ENCODE measurements around the gene SUPT6H.
A peak's percentile ranks its signal among the peaks of the same experiment; 100 is the strongest.

Gene SUPT6H

DNA sequence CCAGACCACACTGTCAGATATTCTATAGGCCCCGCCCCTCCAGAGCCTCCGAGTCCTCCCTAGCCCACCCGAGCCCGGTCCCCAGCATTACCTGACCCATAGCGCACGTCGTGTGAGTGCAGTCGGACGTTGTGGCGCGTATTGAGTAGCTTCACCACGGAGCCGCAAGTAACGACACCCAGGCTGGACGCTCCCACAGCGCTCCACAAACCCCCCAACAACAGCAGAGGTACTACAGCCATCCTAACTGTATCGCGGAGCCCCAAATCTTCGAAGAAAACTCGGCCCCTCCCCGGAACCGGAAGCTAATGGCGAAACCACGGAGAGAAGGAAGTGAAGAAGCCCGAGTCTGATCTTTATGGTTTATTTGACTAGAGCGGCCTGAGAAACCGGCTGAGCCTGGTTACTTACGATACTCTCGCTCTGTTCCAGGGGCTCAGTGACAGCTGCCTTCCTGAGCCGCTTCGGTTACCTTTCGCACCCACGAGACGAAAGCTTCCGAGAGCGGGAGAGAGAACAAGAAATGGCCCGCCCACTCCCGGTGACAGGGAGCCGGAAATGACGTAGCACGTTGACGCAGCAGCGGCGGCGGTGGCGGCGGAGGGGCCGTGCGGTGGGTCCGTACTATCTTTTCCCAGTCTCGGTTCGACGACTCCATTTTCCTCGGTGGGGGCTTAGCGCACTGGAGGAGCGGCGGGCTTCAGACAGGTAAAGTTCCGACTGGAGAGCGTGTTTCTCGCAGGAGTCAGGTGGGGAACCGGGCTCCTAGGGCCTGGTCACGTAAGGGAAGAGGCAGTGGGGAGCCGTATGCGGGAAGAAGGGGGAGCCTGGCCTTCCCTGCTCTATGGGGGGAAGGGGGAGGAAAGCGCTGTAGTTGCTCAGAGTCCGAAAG, at the start of gene SUPT6H, which contains the start of gene SDF2:
TSS of gene SUPT6H (plus strand) at position 571 of the 892 bp plus-strand sequence. CDS start 11,197 bp downstream, outside the sequence.
TSS of gene SDF2 (minus strand) at position 272 of the 892 bp plus-strand sequence. CDS start at position 242, 30 bp downstream.
- Histone ChIP-seq H3K27me3 (ENCODE audit: control insufficient read depth in 1 of 2, insufficient read depth in 2 of 2, low read length in 2 of 2) (no peaks in the 10 kb centered on the region), H3K9me3 (ENCODE audit: control insufficient read depth in 1 of 2, low read length in 2 of 2) (no peaks in the 10 kb centered on the region), H3K4me1 (ENCODE audit: control insufficient read depth in 1 of 2, insufficient read depth in 2 of 2, low read length in 2 of 2) (peaks cover 13 to 26% of the 10 kb centered on the region in 2 donors), H3K36me3 (ENCODE audit: control insufficient read depth in 1 of 2, insufficient read depth in 2 of 2, low read length in 2 of 2) (peaks cover 0 to 14% of the 10 kb centered on the region in 2 donors), H3K4me3 (ENCODE audit: low read depth in 1 of 2, low read length in 2 of 2) (peak within 1 kb of the TSS; percentile 96 to 98), H3K9ac (ENCODE audit: low read depth in 1 of 2, low read length in 2 of 2) (peak within 1 kb of the TSS; percentile 96 to 99), H3K27ac (ENCODE audit: low read depth, low read length) (peak within 1 kb of the TSS; percentile 95)

DNA sequence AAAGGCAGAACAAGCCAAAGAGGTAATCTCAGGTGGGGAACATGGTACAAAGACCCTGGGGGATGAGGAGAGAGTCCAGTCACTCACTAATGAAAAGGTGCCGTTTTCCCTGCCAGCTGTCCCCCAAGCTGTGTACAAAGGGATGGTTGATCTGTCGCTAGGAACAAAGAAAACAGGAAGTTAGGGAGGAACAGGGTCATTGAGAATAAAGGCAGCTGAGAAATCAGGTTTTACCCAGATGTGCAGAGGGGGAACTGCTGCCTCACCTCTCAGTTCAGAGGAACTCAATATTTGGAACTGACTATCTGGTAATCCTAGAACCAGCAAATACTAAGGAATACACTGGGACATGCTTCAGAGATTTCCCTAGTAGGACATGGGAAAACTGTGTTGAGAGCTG, 49.5 kb upstream of the SUPT6H start:
- Histone ChIP-seq H3K4me3 (ENCODE audit: low read depth in 1 of 2, low read length in 2 of 2) (no peak overlapping the region), H3K36me3 (ENCODE audit: control insufficient read depth in 1 of 2, insufficient read depth in 2 of 2, low read length in 2 of 2) (peaks cover 41 to 55% of the 10 kb centered on the region in 2 donors), H3K27ac (ENCODE audit: low read depth, low read length) (no peak overlapping the region), H3K9ac (ENCODE audit: low read depth in 1 of 2, low read length in 2 of 2) (peak overlapping the region in 1 of 2 donors; percentile 11), H3K9me3 (ENCODE audit: control insufficient read depth in 1 of 2, low read length in 2 of 2) (no peaks in the 10 kb centered on the region), H3K4me1 (ENCODE audit: control insufficient read depth in 1 of 2, insufficient read depth in 2 of 2, low read length in 2 of 2) (peaks cover 17 to 26% of the 10 kb centered on the region in 2 donors), H3K27me3 (ENCODE audit: control insufficient read depth in 1 of 2, insufficient read depth in 2 of 2, low read length in 2 of 2) (no peaks in the 10 kb centered on the region)

DNA sequence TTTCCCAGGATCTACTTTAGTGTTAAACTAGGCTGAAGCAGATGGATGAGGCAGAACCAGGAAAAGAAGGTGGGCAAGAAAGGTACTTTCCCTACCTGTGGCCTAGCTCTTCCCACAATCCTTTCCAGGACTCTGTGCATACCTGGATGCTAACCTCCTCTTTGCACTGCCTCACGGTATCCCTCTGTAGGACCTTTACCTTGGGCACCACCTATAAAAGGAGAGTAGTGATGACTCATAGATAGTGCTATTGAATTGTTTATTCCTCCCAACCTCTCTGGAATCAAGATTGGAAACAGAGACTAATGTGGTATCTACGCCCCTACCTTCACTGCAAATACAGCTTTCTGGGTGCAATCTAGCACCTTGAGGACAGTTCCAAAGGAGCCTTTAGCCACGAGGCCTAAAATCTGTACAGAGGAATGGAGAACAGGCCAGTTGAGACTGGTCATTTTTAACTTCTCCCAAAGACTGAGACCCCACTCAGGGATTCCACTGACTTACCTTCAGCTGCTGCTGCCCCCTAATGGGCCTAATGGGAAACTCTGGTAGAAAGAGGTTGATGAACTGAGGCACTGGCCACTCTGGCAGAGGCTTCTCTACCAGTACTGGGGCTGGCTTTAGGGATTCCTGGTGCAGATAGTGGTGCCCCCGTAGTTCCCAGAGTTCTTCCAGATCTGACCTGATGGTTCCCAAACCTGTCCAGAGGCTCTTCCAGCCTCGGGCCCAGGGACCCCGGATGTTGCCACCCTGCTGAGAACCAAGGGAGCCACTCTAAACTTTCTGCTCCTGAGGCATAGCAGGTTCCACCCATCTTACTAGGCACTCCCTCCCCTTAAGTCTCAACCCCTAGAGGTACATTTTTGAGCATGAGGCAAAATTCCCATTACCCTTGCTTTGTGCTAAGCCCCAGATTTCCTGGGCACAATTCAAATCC, 48.8 kb upstream of the SUPT6H start:
- Histone ChIP-seq H3K9me3 (ENCODE audit: control insufficient read depth in 1 of 2, low read length in 2 of 2) (no peaks in the 10 kb centered on the region), H3K36me3 (ENCODE audit: control insufficient read depth in 1 of 2, insufficient read depth in 2 of 2, low read length in 2 of 2) (peaks cover 42 to 61% of the 10 kb centered on the region in 2 donors), H3K27ac (ENCODE audit: low read depth, low read length) (no peak overlapping the region), H3K4me3 (ENCODE audit: low read depth in 1 of 2, low read length in 2 of 2) (no peak overlapping the region), H3K4me1 (ENCODE audit: control insufficient read depth in 1 of 2, insufficient read depth in 2 of 2, low read length in 2 of 2) (peaks cover 17 to 26% of the 10 kb centered on the region in 2 donors), H3K27me3 (ENCODE audit: control insufficient read depth in 1 of 2, insufficient read depth in 2 of 2, low read length in 2 of 2) (no peaks in the 10 kb centered on the region), H3K9ac (ENCODE audit: low read depth in 1 of 2, low read length in 2 of 2) (no peak overlapping the region)

DNA sequence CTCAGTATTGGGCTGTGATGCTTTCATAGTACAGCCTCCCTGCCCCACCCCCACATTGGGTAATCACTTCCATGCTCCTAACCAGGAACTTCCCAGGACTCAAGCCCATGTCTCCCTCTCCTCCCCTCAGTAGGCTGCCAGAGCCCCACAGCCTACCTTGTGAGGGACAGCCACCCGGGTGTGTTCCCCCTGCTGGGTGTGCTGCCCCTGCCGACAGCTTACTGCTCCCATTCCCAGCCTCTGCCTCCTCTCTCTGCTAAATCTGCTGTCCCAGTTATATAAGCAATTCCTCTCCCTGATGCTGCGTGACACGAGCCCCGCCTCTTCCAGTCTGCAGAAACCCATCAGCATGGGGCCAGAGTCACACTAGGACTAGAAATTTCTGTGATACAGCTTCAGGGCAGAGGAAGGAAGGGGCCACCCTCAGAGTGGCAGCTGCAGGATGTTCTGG, 48.0 kb upstream of the SUPT6H start, which contains the start of gene RSKR:
TSS of gene RSKR (minus strand) at position 255 of the 451 bp plus-strand sequence. CDS start at position 231, 24 bp downstream.
- H3K36me3 ChIP-seq (ENCODE audit: control insufficient read depth in 1 of 2, insufficient read depth in 2 of 2, low read length in 2 of 2), result peaks cover 49 to 69% of the 10 kb centered on the region in 2 donors
- H3K27me3 ChIP-seq (ENCODE audit: control insufficient read depth in 1 of 2, insufficient read depth in 2 of 2, low read length in 2 of 2), result no peaks in the 10 kb centered on the region
- H3K4me3 ChIP-seq (ENCODE audit: low read depth in 1 of 2, low read length in 2 of 2), result no peak within 1 kb of the TSS
- H3K27ac ChIP-seq (ENCODE audit: low read depth, low read length), result no peak within 1 kb of the TSS
- no peaks in the 10 kb centered on the region for H3K9me3 ChIP-seq (ENCODE audit: control insufficient read depth in 1 of 2, low read length in 2 of 2)
- no peak within 1 kb of the TSS for H3K9ac ChIP-seq (ENCODE audit: low read depth in 1 of 2, low read length in 2 of 2)
- peaks cover 17 to 26% of the 10 kb centered on the region in 2 donors for H3K4me1 ChIP-seq (ENCODE audit: control insufficient read depth in 1 of 2, insufficient read depth in 2 of 2, low read length in 2 of 2)

DNA sequence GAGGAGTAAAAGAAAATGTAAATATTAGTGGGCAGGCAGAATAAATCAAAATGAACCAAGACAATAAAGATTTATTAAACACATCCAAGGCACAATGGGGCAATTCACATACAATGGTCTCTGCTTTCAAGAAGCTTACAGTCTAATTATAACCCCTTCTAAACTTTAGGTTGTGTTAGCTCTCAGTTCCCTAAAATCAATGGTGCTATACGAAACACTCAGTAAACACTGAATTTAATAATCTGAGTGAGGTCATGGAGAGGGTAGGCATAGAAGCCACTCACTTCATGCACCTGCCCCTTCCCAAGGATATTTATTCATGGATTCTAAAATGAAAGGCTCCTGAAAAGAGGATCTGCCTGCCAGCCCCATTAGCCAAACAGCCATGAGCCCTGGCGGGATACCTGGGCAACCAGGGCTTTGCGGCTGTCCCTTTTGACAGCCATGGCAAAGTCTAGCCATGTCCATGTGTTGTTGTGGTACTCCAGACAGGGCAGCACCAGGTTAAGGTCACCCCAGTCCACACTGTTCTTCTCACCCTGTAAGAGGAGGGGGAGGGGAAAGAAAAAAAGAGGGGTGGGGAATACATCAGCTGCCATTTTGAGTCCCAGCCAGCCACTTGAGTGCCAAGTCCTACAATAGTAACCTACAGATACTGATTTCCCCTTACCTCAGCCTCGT, 46.6 kb upstream of the SUPT6H start:
- no peaks in the 10 kb centered on the region for H3K27me3 ChIP-seq (ENCODE audit: control insufficient read depth in 1 of 2, insufficient read depth in 2 of 2, low read length in 2 of 2)
- H3K9me3 ChIP-seq (ENCODE audit: control insufficient read depth in 1 of 2, low read length in 2 of 2), result no peaks in the 10 kb centered on the region
- no peak overlapping the region for H3K27ac ChIP-seq (ENCODE audit: low read depth, low read length)
- H3K9ac ChIP-seq (ENCODE audit: low read depth in 1 of 2, low read length in 2 of 2), result no peak overlapping the region
- no peak overlapping the region for H3K4me3 ChIP-seq (ENCODE audit: low read depth in 1 of 2, low read length in 2 of 2)
- peaks cover 13 to 21% of the 10 kb centered on the region in 2 donors for H3K4me1 ChIP-seq (ENCODE audit: control insufficient read depth in 1 of 2, insufficient read depth in 2 of 2, low read length in 2 of 2)
- H3K36me3 ChIP-seq (ENCODE audit: control insufficient read depth in 1 of 2, insufficient read depth in 2 of 2, low read length in 2 of 2), result peaks cover 63 to 80% of the 10 kb centered on the region in 2 donors

DNA sequence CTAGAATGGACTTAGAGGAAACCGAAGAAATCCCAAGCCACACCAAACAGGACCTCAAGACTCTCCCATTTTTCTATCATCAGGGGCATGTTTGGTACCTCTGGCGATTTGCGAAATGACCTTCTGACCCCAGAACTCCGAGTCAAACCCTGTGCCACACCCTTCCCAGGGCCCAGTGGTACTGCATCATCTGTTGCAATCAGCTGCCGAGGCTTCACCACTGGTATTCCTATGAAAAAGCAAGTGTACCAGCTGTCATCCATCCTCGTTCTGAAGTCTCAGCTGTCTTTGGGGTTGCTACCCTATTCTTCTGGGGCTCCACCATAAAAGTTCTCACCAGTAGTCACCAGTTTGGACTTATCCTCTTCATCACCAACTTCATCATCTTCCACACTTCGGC, 45.7 kb upstream of the SUPT6H start:
- Histone ChIP-seq H3K27me3 (ENCODE audit: control insufficient read depth in 1 of 2, insufficient read depth in 2 of 2, low read length in 2 of 2) (no peaks in the 10 kb centered on the region), H3K4me3 (ENCODE audit: low read depth in 1 of 2, low read length in 2 of 2) (no peak overlapping the region), H3K4me1 (ENCODE audit: control insufficient read depth in 1 of 2, insufficient read depth in 2 of 2, low read length in 2 of 2) (peaks cover 7 to 15% of the 10 kb centered on the region in 2 donors), H3K36me3 (ENCODE audit: control insufficient read depth in 1 of 2, insufficient read depth in 2 of 2, low read length in 2 of 2) (peaks cover 71 to 83% of the 10 kb centered on the region in 2 donors), H3K9ac (ENCODE audit: low read depth in 1 of 2, low read length in 2 of 2) (no peak overlapping the region), H3K9me3 (ENCODE audit: control insufficient read depth in 1 of 2, low read length in 2 of 2) (no peaks in the 10 kb centered on the region), H3K27ac (ENCODE audit: low read depth, low read length) (no peak overlapping the region)

DNA sequence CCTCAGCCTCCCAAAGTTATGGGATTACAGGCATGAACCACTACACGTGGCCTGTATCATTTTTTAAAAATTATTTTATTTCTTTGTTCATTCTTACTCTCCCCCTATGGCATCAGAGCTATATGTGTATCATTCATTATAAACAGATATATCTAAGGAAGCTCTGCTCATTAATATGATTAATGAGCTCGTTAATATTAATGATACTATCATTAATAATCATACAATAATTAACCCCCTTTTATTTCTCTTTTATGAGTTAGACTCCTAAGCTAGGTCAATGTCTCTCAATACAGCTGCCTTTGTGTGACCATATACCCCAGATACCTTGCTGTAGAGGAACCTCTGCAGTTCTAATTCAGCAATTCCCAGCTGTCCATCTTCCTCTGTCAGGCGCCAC, 43.5 kb upstream of the SUPT6H start:
- H3K4me3 ChIP-seq (ENCODE audit: low read depth in 1 of 2, low read length in 2 of 2), result no peak overlapping the region
- peaks cover 81 to 97% of the 10 kb centered on the region in 2 donors for H3K36me3 ChIP-seq (ENCODE audit: control insufficient read depth in 1 of 2, insufficient read depth in 2 of 2, low read length in 2 of 2)
- no peaks in the 10 kb centered on the region for H3K9me3 ChIP-seq (ENCODE audit: control insufficient read depth in 1 of 2, low read length in 2 of 2)

DNA sequence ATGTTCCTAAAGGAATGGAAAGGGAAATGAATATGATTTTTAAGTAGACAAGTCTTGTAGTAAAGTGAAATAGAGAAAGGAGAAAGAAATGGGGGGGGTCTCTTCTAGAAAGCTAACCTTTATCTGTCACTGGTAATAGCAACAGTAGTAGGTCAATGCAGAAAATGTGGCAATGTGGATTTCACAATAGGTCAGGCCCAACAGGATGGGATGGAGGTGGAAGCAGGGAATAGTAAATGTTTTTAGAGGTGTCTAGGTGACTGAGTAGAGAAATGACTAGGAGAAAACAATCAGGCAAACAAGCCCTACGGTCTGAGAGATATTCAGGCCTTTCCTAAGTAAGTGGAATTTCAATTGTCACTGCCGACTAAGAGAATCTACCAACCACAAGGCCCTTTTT, 42.0 kb upstream of the SUPT6H start:
- Histone ChIP-seq H3K36me3 (ENCODE audit: control insufficient read depth in 1 of 2, insufficient read depth in 2 of 2, low read length in 2 of 2) (peaks cover 83 to 98% of the 10 kb centered on the region in 2 donors), H3K4me3 (ENCODE audit: low read depth in 1 of 2, low read length in 2 of 2) (no peak overlapping the region), H3K9me3 (ENCODE audit: control insufficient read depth in 1 of 2, low read length in 2 of 2) (no peaks in the 10 kb centered on the region), H3K27me3 (ENCODE audit: control insufficient read depth in 1 of 2, insufficient read depth in 2 of 2, low read length in 2 of 2) (no peaks in the 10 kb centered on the region), H3K27ac (ENCODE audit: low read depth, low read length) (no peak overlapping the region), H3K9ac (ENCODE audit: low read depth in 1 of 2, low read length in 2 of 2) (no peak overlapping the region), H3K4me1 (ENCODE audit: control insufficient read depth in 1 of 2, insufficient read depth in 2 of 2, low read length in 2 of 2) (no peaks in the 10 kb centered on the region)

More for the DNA sequence above, 43.5 kb upstream of the SUPT6H start:
- H3K27me3 ChIP-seq (ENCODE audit: control insufficient read depth in 1 of 2, insufficient read depth in 2 of 2, low read length in 2 of 2), result no peaks in the 10 kb centered on the region
- no peak overlapping the region for H3K9ac ChIP-seq (ENCODE audit: low read depth in 1 of 2, low read length in 2 of 2)
- peaks cover 0 to 4% of the 10 kb centered on the region in 2 donors for H3K4me1 ChIP-seq (ENCODE audit: control insufficient read depth in 1 of 2, insufficient read depth in 2 of 2, low read length in 2 of 2)
- H3K27ac ChIP-seq (ENCODE audit: low read depth, low read length), result no peak overlapping the region

DNA sequence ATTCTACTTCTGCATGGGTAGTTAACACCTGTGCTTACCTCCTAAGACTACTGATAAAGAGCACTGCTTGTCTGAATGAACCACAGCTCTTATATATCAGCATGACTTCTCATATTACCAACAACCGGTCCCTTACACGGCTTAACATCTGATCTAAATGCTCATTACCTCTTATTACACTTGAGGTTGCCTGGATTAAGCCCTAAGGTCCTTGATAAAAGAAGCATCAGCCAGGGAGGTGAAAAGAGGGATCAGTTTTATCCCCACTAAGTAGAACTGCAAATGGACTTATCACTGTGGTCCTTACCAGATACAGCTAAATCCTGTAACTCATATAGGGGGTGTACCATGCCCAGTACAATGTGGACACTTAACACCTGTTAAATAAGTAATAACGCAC, 39.8 kb upstream of the SUPT6H start:
- Histone ChIP-seq H3K4me3 (ENCODE audit: low read depth in 1 of 2, low read length in 2 of 2) (no peak overlapping the region), H3K9ac (ENCODE audit: low read depth in 1 of 2, low read length in 2 of 2) (no peak overlapping the region), H3K9me3 (ENCODE audit: control insufficient read depth in 1 of 2, low read length in 2 of 2) (no peaks in the 10 kb centered on the region), H3K27me3 (ENCODE audit: control insufficient read depth in 1 of 2, insufficient read depth in 2 of 2, low read length in 2 of 2) (no peaks in the 10 kb centered on the region), H3K4me1 (ENCODE audit: control insufficient read depth in 1 of 2, insufficient read depth in 2 of 2, low read length in 2 of 2) (no peaks in the 10 kb centered on the region), H3K36me3 (ENCODE audit: control insufficient read depth in 1 of 2, insufficient read depth in 2 of 2, low read length in 2 of 2) (peaks cover 62 to 79% of the 10 kb centered on the region in 2 donors), H3K27ac (ENCODE audit: low read depth, low read length) (no peak overlapping the region)
